GM13976 (cell line): Measurements from ENCODE around the gene IRX4.

ENCODE experiments used
- DNase-seq: peaks from one replicate; pipeline ENCODE4 v3.0.0; 2012; ENCODE audit warnings: low spot score
- in situ Hi-C: fragments of 300-500 bp; cut with MboI; formaldehyde crosslinking; loops from one replicate; pipeline ENCODE4 v1.12.0; 2022; ENCODE audit warnings: low sequenced_read_pairs, mixed read lengths, inconsistent platforms; ENCODE audit not compliant: unreplicated experiment
- TF ChIP-seq, protein P1 (sequence below): IDR thresholded peaks from 2 replicates; pipeline ENCODE4 v1.5.1; 2012; ENCODE audit warnings: borderline replicate concordance, mild to moderate bottlenecking; ENCODE audit not compliant: insufficient read depth; ENCODE audit errors: extremely low read depth, missing control alignments, control extremely low read depth

The IRX4 gene

GRCh38 chr5:1926471-1927341 lies 44.0 kb upstream of the IRX4 start:
- in situ Hi-C loops, result no loop called here
- DNase-seq, result no peak
- TF ChIP-seq, protein P1, sequence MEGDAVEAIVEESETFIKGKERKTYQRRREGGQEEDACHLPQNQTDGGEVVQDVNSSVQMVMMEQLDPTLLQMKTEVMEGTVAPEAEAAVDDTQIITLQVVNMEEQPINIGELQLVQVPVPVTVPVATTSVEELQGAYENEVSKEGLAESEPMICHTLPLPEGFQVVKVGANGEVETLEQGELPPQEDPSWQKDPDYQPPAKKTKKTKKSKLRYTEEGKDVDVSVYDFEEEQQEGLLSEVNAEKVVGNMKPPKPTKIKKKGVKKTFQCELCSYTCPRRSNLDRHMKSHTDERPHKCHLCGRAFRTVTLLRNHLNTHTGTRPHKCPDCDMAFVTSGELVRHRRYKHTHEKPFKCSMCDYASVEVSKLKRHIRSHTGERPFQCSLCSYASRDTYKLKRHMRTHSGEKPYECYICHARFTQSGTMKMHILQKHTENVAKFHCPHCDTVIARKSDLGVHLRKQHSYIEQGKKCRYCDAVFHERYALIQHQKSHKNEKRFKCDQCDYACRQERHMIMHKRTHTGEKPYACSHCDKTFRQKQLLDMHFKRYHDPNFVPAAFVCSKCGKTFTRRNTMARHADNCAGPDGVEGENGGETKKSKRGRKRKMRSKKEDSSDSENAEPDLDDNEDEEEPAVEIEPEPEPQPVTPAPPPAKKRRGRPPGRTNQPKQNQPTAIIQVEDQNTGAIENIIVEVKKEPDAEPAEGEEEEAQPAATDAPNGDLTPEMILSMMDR, result no peak

DNA sequence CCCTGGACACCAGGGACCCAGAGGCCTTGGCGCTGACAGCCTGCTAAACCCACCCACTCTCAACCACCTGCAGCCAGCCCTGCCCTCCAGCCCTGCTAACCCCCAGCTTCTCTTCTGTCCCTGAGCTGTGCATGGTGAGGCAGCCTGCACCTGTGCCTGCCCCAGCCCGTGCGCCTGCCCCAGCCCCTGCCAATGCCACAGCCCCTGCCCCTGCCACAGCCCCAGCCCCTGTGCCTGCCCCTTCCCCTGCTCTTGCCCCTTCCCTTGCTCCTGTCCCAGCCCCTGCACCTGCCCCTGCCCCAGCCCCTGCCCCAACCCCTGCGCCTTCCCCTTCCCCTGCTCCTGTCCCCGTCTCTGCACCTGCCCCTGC lies 43.3 kb upstream of the IRX4 start:
- TF ChIP-seq, protein P1, result no peak
- in situ Hi-C loops, result no loop called here
- no peak for DNase-seq

- no peak for DNase-seq
- TF ChIP-seq, protein P1, result no peak
- in situ Hi-C loops, result no loop called here
Measured at GRCh38 chr5:1925111-1926070, 42.7 kb upstream of the IRX4 start.

DNA sequence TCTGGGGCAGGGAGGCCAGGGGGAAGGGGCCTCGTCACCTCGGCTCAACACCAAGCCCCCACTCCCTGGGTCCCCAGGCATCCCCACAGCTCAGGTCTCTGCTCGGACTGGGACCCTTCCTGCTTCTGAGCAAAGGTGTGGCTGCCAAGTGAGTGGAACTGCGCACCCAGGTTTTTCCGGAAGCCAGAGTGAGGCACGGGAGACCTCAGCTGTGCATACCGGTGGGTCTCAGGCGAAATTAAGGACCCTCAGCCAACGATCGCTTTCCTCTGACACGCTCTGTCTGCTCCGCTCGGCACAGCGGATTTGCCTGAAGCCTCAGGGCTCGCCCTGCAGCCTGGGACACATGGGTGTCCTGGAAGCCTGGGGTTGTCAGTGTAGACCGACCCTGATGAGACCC lies 41.0 kb upstream of the IRX4 start:
- TF ChIP-seq, protein P1, result no peak
- in situ Hi-C loops, result no loop called here
- DNase-seq, result no peak

GRCh38 chr5:1923341-1923740 lies 40.6 kb upstream of the IRX4 start:
- TF ChIP-seq, protein P1, result no peak
- no peak for DNase-seq
- in situ Hi-C loops, result no loop called here

DNA sequence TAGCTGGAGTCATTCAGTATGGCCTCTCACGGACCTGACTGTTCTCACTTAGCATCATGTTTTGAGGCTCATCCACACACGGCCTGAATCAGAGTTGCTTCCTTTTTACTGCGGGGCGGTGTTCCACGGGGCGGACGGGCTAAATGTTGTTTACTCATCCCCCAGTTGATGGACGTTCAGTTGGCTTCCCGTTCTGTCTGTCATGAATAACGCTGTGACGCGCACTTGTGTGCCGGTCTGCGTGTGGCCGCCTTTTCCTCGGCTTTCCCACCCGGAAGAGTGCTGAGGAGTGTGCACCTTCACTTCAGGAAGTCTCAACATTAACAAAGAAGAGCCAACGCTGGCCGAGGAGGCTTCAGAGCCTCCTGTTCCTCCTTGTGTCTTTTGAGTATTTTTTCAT lies 39.0 kb upstream of the IRX4 start:
- no peak for DNase-seq
- TF ChIP-seq, protein P1, result no peak
- in situ Hi-C loops, result no loop called here
